Brain microvascular endothelial cell (primary cell): ENCODE measurements around the gene HOXA10.

Experiments used
- DNase-seq: peaks from one replicate; pipeline ENCODE4 v3.0.0-alpha.2; 2020
- H3K27ac ChIP-seq: fragments of 250-450 bp; sonication (Bioruptor Pico); 2 replicates; pipeline ENCODE4 v1.5.1; 2020; ENCODE audit warnings: mild to moderate bottlenecking, moderate library complexity
- H3K27me3 ChIP-seq: fragments of 250-450 bp; sonication (Bioruptor Pico); replicated peaks from 2 replicates; pipeline ENCODE4 v1.5.1; 2020; ENCODE audit warnings: mild to moderate bottlenecking
- H3K36me3 ChIP-seq: fragments of 250-450 bp; sonication (Bioruptor Pico); replicated peaks from 2 replicates; pipeline ENCODE4 v1.5.1; 2020; ENCODE audit warnings: mild to moderate bottlenecking
- H3K4me3 ChIP-seq: 2 replicates; pipeline ENCODE4 v1.5.1; 2011; ENCODE audit warnings: low read depth, mild to moderate bottlenecking, control low read depth, low read length, moderate library complexity
- CTCF ChIP-seq: IDR thresholded peaks from 2 replicates; pipeline ENCODE4 v1.5.1; 2011; ENCODE audit warnings: low read depth, mild to moderate bottlenecking, moderate library complexity, low read length, control low read depth, inconsistent platforms; ENCODE audit errors: missing control alignments
- in situ Hi-C: cut with HindIII; loops from 2 replicates; pipeline ENCODE4 v1.10.0; 2017; ENCODE audit warnings: low sequenced_read_pairs, low pct_ligation_motif_present

HOXA10 gene

DNA sequence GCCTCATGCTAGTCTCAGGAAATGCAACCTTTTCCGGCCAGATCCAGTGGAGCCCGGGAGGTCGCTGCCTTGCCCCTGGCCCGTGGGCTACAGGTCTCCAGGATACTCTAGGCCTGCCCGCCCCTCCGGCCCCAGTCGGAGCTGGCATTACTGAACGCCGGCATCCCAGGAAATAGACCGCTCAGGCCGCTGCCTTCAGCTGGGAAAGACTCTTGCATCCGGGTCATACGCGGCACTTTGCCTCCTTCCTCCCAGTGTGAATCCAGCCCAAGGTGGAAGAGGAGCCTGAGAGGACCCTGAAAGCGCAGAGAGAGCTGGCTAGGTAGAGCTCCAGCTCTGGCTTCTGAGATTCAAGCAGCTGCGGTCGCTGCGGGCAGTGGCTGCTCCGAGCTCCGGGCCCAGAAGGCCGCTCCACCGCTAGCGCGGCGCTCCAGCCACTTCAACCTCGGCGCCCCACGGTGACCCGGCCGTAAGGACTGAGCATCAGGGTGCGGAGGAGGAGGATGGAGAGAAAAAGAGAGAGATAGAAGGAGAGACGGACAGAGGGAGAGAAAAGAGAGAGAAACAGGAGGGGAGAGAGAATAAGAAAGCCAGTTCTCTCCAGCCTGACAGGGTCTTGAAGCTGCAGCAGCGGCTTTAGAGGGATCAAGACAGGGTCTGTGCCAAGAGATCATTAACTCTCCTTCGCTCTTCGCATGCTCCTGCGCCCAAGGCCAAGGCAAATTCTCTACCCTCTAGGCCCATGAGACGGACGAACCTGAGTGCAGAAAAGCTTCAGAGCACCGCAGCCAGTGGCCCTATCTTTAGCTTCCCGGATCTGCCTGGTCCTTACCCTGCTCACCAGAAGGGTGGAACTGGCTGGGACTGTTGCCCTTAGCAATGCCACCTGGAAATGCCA, 1.8 kb upstream of the HOXA10 start:
- Histone ChIP-seq H3K27ac (no peak overlapping the region), H3K36me3 (no peaks in the 10 kb centered on the region), H3K27me3 (peaks cover 96% of the 10 kb centered on the region), H3K4me3 (no peak overlapping the region)
- DNase-seq, result no peak
- TF ChIP-seq CTCF, result no peak
- in situ Hi-C loops, result no loop called here

DNA sequence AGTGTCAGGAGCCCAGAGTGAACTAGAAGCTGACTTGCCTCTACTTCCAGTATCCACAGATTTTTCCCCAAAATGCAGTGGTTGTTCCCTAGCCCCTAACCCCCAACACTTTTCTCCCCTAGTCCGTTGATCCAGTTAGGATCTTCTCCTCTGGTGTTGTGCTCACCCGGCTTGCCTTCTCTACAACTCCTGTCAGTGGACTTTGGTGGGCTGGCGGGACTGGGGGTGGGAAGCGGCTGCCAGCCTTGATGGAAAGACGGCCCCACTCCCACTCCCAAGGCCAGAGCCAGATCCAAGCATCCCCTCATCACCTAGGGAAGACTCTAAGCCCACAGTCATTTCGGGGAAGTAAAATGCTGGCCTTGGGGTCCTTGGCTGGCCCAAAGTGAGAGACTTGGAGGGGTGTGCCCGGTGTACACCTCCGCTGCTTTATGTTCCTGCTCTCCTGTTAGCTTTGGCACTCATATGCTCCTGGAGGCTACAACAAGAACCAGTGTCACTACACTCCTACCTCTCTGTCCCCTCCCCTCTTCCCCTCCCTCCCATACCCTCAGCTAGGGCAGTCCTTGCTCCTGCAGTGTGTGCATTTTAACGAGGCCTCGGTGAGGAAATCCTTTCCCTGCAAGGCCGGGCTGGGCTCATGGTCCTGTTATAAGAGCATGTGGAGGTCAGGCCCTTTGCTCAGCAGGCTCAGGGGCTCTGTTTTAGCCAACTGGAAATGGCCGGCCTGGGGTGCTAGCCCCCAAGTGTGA, 930 bp upstream of the HOXA10 start:
- Histone ChIP-seq H3K4me3 (no peak overlapping the region), H3K36me3 (no peaks in the 10 kb centered on the region), H3K27me3 (peaks cover 96% of the 10 kb centered on the region), H3K27ac (no peak overlapping the region)
- in situ Hi-C loops, result no loop called here
- no peak for DNase-seq
- no peak for TF ChIP-seq CTCF

DNA sequence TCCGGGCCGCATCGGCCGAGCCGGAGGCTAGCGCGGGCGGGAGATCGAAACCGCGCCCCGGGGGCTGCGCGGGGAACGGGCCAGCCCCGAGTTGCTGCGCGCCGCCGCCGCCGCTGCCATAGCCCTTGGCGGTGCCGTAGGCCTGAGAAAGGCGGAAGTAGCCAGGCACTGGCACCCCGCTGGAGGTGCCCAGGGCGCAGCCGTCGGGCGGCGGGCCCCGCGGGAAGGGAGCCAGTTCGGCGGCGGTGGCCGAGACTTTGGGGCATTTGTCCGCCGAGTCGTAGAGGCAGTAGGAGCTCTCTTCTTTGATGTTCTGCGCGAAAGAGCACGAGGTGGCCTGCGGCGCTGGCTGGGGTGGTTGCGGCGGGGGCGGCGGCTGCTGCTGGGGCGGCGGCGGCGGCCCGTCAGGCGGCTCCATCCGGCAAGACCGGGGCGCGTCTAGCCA, 587 bp downstream of the HOXA10 start:
- Histone ChIP-seq H3K27ac (no peak overlapping the region), H3K27me3 (peaks cover 97% of the 10 kb centered on the region), H3K4me3 (no peak overlapping the region), H3K36me3 (no peaks in the 10 kb centered on the region)
- DNase-seq, result no peak
- no peak for TF ChIP-seq CTCF
- in situ Hi-C loops, result no loop called here

- in situ Hi-C loops, result no loop called here
- H3K27ac ChIP-seq, result no peak overlapping the region
- no peak for TF ChIP-seq CTCF
- no peak overlapping the region for H3K4me3 ChIP-seq
- H3K27me3 ChIP-seq, result peaks cover 98% of the 10 kb centered on the region
- no peaks in the 10 kb centered on the region for H3K36me3 ChIP-seq
- no peak for DNase-seq
Observed at GRCh38 chr7:27172823-27173510, 1.2 kb downstream of the HOXA10 start.

DNA sequence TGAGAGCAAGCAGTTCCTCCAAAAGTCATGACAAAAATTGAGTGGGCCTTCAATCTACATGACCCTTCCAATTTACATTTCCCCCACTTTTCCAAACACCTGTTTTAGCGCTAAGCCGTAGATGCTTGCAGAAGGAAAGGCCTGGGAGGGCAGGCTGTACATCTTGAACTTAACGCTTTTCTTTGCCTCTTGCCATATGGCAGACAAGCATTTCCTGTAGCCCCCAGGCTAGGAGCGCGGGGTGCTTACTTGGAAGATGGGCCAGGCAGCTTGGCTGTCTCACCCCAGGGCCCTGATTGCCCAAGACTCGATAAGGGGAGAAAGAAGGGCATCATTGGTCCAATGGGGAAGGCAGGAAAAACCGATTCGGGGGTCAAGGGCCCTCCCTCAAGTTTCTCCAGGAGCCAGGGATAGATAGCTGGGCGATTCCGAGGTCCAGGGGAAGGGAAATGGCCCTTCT, 1.8 kb downstream of the HOXA10 start:
- no peak for DNase-seq
- Histone ChIP-seq H3K27ac (no peak overlapping the region), H3K4me3 (no peak overlapping the region), H3K36me3 (no peaks in the 10 kb centered on the region), H3K27me3 (peaks cover 98% of the 10 kb centered on the region)
- in situ Hi-C loops, result no loop called here
- no peak for TF ChIP-seq CTCF
